ENCODE measurements around the gene SNRPF.

DNA sequence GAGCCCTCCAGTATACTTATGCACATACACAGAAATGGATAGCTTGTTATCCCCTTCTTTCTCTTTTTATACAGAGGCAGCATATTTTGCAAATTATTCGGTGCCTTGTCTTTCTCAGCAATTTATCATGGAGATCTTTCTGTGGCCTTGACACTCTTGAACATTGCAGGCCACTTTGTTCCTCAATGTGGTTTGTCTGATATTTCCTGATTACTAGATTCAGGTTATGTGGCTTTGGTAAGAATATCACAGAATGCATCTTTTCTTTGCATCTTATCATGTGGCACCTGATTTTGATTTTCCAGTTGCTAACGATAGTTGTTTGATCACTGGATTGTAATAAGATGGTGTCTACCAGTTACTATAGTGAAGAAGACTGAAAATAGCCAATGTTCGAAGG is 7.1 kb upstream of the SNRPF start:
- no peak for TF ChIP-seq EZH2 (optimal IDR thresholded peaks at IDR 0.05; ENCODE audit: low read depth, low read length)
- TF ChIP-seq, protein P1, sequence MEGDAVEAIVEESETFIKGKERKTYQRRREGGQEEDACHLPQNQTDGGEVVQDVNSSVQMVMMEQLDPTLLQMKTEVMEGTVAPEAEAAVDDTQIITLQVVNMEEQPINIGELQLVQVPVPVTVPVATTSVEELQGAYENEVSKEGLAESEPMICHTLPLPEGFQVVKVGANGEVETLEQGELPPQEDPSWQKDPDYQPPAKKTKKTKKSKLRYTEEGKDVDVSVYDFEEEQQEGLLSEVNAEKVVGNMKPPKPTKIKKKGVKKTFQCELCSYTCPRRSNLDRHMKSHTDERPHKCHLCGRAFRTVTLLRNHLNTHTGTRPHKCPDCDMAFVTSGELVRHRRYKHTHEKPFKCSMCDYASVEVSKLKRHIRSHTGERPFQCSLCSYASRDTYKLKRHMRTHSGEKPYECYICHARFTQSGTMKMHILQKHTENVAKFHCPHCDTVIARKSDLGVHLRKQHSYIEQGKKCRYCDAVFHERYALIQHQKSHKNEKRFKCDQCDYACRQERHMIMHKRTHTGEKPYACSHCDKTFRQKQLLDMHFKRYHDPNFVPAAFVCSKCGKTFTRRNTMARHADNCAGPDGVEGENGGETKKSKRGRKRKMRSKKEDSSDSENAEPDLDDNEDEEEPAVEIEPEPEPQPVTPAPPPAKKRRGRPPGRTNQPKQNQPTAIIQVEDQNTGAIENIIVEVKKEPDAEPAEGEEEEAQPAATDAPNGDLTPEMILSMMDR (IDR thresholded peaks at IDR 0.05; ENCODE audit: low read length): no peak
- no peak for TF ChIP-seq EZH2phosphoT487 (IDR thresholded peaks at IDR 0.05; ENCODE audit: low read length)
